ENCODE data around the gene CCP110.

DNA sequence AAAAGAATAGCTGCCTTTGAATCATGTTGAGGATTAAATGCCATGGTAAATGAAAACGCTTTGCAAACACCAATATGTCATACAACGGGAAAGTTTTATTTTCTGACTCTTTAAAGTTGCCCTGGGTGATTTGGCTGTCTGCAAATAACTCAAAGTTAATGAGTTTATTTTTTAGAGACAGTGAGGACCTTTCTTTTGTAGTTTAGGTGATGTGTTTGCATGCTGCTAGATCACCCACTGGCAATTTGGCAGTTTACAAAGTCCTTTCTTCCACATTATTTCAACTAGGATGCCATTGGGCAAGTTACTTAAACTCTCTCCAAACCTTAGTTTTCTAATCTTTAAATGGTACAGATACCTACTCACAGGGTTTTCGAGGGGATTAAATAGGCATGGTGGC, 39.6 kb upstream of the CCP110 start:
- TF ChIP-seq, protein P1, sequence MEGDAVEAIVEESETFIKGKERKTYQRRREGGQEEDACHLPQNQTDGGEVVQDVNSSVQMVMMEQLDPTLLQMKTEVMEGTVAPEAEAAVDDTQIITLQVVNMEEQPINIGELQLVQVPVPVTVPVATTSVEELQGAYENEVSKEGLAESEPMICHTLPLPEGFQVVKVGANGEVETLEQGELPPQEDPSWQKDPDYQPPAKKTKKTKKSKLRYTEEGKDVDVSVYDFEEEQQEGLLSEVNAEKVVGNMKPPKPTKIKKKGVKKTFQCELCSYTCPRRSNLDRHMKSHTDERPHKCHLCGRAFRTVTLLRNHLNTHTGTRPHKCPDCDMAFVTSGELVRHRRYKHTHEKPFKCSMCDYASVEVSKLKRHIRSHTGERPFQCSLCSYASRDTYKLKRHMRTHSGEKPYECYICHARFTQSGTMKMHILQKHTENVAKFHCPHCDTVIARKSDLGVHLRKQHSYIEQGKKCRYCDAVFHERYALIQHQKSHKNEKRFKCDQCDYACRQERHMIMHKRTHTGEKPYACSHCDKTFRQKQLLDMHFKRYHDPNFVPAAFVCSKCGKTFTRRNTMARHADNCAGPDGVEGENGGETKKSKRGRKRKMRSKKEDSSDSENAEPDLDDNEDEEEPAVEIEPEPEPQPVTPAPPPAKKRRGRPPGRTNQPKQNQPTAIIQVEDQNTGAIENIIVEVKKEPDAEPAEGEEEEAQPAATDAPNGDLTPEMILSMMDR (IDR thresholded peaks at IDR 0.05), result no peak
- no peak for TF ChIP-seq POLR2A (IDR thresholded peaks at IDR 0.05)
